ENCODE data around the gene IDH1. TPM values are rescaled to one million over a fixed set of nuclear protein-coding genes. Genes with fewer than 3 reads are reported as not detected.

IDH1 gene
- 10 to 100 TPM; 18.6 to 26.6 TPM for total RNA-seq

GRCh38 chr2:208254871-208255556 lies at the start of gene IDH1:
Gene IDH1 (minus strand): TSS chr2:208255071. CDS start chr2:208251551, 3,520 bp downstream.
- peak; percentile 29 to 58 for TF ChIP-seq CTCF (IDR thresholded peaks at IDR 0.05)
- Histone ChIP-seq H3K27ac (peak within 1 kb of the TSS; percentile 77 to 92), H3K4me3 (peak within 1 kb of the TSS; percentile 76 to 85), H3K36me3 (peaks cover 9% of the 10 kb centered on the region), H3K4me1 (peaks cover 0 to 32% of the 10 kb centered on the region in 2 donors), H3K27me3 (no peaks in the 10 kb centered on the region), H3K9me3 (no peaks in the 10 kb centered on the region)
- DNase-seq (ENCODE audit: low spot score), result peak; percentile 97

- Histone ChIP-seq H3K27me3 (no peaks in the 10 kb centered on the region), H3K27ac (no peak overlapping the region), H3K36me3 (peaks cover 62% of the 10 kb centered on the region), H3K9me3 (no peaks in the 10 kb centered on the region), H3K4me1 (no peaks in the 10 kb centered on the region), H3K4me3 (no peak overlapping the region)
- no peak for TF ChIP-seq CTCF (IDR thresholded peaks at IDR 0.05)
- DNase-seq (ENCODE audit: low spot score), result no peak
Observed at GRCh38 chr2:208304157-208304556, 49.3 kb upstream of the IDH1 start.

- TF ChIP-seq CTCF (IDR thresholded peaks at IDR 0.05), result no peak
- Histone ChIP-seq H3K36me3 (peaks cover 71% of the 10 kb centered on the region), H3K4me1 (no peaks in the 10 kb centered on the region), H3K27ac (no peak overlapping the region), H3K9me3 (no peaks in the 10 kb centered on the region), H3K4me3 (no peak overlapping the region), H3K27me3 (no peaks in the 10 kb centered on the region)
- no peak for DNase-seq (ENCODE audit: low spot score)
Observed at GRCh38 chr2:208300847-208301618, 46.2 kb upstream of the IDH1 start.

GRCh38 chr2:208297961-208298360 lies 43.1 kb upstream of the IDH1 start:
- H3K4me3 ChIP-seq, result no peak overlapping the region
- H3K27ac ChIP-seq, result no peak overlapping the region
- TF ChIP-seq CTCF (IDR thresholded peaks at IDR 0.05), result no peak
- H3K27me3 ChIP-seq, result no peaks in the 10 kb centered on the region
- peaks cover 51% of the 10 kb centered on the region for H3K36me3 ChIP-seq
- H3K4me1 ChIP-seq, result no peaks in the 10 kb centered on the region
- DNase-seq (ENCODE audit: low spot score), result no peak
- H3K9me3 ChIP-seq, result no peaks in the 10 kb centered on the region

GRCh38 chr2:208296610-208297009 lies 41.7 kb upstream of the IDH1 start:
- H3K9me3 ChIP-seq, result no peaks in the 10 kb centered on the region
- H3K27me3 ChIP-seq, result no peaks in the 10 kb centered on the region
- H3K4me1 ChIP-seq, result no peaks in the 10 kb centered on the region
- H3K36me3 ChIP-seq, result peaks cover 41% of the 10 kb centered on the region
- H3K27ac ChIP-seq, result no peak overlapping the region
- no peak for DNase-seq (ENCODE audit: low spot score)
- no peak overlapping the region for H3K4me3 ChIP-seq
- no peak for TF ChIP-seq CTCF (IDR thresholded peaks at IDR 0.05)
